ENCODE data around the gene ZNF77.
"Not testable (repeated sequence)": the region's sequence is repeated elsewhere in the genome, so short reads cannot be mapped to it uniquely, and the experiment has no call there.

- not testable (repeated sequence) for TF ChIP-seq CTCF (IDR thresholded peaks at IDR 0.05; ENCODE audit: low read depth, low read length, poor library complexity, severe bottlenecking); EZH2phosphoT487 (IDR thresholded peaks at IDR 0.05; ENCODE audit: borderline replicate concordance, low read length)
These were observed 54.2 kb downstream of the ZNF77 start for GRCh38 chr19:2890531-2890930.
